ENCODE data around the gene ZNRF2. TPM values are rescaled to one million over a fixed set of nuclear protein-coding genes. Genes with fewer than 3 reads are reported as not detected.
"Not testable (repeated sequence)": the region's sequence is repeated elsewhere in the genome, so short reads cannot be mapped to it uniquely, and the experiment has no call there.

The ZNRF2 gene
- total RNA-seq, 1 experiment from 2014 or later: 38.5 TPM

GRCh38 chr7:30353932-30354607 is 69.7 kb downstream of the ZNRF2 start:
- DNase-seq (ENCODE audit: low spot score): no peak

GRCh38 chr7:30354791-30355190 is 70.4 kb downstream of the ZNRF2 start:
- no peak for DNase-seq (ENCODE audit: low spot score)

GRCh38 chr7:30359957-30360356 is 75.6 kb downstream of the ZNRF2 start:
- no peak for DNase-seq (ENCODE audit: low spot score)

GRCh38 chr7:30363778-30364563 is 79.6 kb downstream of the ZNRF2 start:
- no peak for DNase-seq (ENCODE audit: low spot score)

GRCh38 chr7:30364773-30365172 is 80.4 kb downstream of the ZNRF2 start:
- DNase-seq (ENCODE audit: low spot score): no peak

- no peak for DNase-seq (ENCODE audit: low spot score)
Measured at GRCh38 chr7:30365621-30366020, 81.2 kb downstream of the ZNRF2 start.

GRCh38 chr7:30366606-30367005 is 82.2 kb downstream of the ZNRF2 start:
- DNase-seq (ENCODE audit: low spot score): no peak

GRCh38 chr7:30367561-30367960 is 83.2 kb downstream of the ZNRF2 start:
- no peak for DNase-seq (ENCODE audit: low spot score)

- DNase-seq (ENCODE audit: low spot score): no peak
Measured at GRCh38 chr7:30369879-30370278, 85.5 kb downstream of the ZNRF2 start.

GRCh38 chr7:30371321-30371720 is 86.9 kb downstream of the ZNRF2 start:
- no peak for DNase-seq (ENCODE audit: low spot score)

GRCh38 chr7:30378275-30378674 is 93.9 kb downstream of the ZNRF2 start:
- no peak for DNase-seq (ENCODE audit: low spot score)

- no peak for DNase-seq (ENCODE audit: low spot score)
Measured at GRCh38 chr7:30379131-30379530, 94.7 kb downstream of the ZNRF2 start.

GRCh38 chr7:30379741-30380140 is 95.3 kb downstream of the ZNRF2 start:
- no peak for DNase-seq (ENCODE audit: low spot score)

GRCh38 chr7:30380294-30380693 is 95.9 kb downstream of the ZNRF2 start:
- no peak for DNase-seq (ENCODE audit: low spot score)

- DNase-seq (ENCODE audit: low spot score): not testable (repeated sequence)
Measured at GRCh38 chr7:30380824-30381223, 96.4 kb downstream of the ZNRF2 start.

GRCh38 chr7:30382607-30383006 is 98.2 kb downstream of the ZNRF2 start:
- no peak for DNase-seq (ENCODE audit: low spot score)

GRCh38 chr7:30389791-30390190 is 105.4 kb downstream of the ZNRF2 start:
- DNase-seq (ENCODE audit: low spot score): no peak

GRCh38 chr7:30390736-30391636 is 106.6 kb downstream of the ZNRF2 start:
- DNase-seq (ENCODE audit: low spot score): no peak

GRCh38 chr7:30391806-30392205 is 107.4 kb downstream of the ZNRF2 start:
- no peak for DNase-seq (ENCODE audit: low spot score)

- no peak for DNase-seq (ENCODE audit: low spot score)
Measured at GRCh38 chr7:30395676-30396075, 111.3 kb downstream of the ZNRF2 start.

GRCh38 chr7:30396389-30396788 is 112.0 kb downstream of the ZNRF2 start:
- DNase-seq (ENCODE audit: low spot score): peak; percentile 40

- DNase-seq (ENCODE audit: low spot score): no peak
Measured at GRCh38 chr7:30403477-30403876, 119.1 kb downstream of the ZNRF2 start.

All from HT-29 (cell line).